Measurements from ENCODE around the gene ANKRD30A.

DNA sequence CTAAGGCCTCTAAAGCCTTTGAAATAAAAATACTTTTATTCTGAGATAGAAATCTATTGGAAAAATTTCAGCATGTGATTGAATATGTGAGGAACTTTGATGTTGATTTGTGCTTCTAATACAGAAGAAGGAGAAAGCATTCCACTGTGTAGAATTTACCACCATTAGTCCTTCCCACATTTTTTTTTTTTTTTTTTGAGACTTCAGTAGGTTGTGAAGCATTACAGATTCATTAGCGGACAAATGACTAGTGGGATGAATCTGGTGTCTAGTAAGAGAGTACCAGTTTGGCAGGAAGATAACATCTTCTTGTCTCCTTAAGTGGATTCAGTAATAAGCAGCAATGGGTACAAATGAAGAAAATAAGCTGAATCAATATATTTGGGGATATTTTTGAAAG lies 95.5 kb downstream of the ANKRD30A start:
- TF ChIP-seq POLR2A (IDR thresholded peaks at IDR 0.05) = no peak
- TF ChIP-seq, protein P1, sequence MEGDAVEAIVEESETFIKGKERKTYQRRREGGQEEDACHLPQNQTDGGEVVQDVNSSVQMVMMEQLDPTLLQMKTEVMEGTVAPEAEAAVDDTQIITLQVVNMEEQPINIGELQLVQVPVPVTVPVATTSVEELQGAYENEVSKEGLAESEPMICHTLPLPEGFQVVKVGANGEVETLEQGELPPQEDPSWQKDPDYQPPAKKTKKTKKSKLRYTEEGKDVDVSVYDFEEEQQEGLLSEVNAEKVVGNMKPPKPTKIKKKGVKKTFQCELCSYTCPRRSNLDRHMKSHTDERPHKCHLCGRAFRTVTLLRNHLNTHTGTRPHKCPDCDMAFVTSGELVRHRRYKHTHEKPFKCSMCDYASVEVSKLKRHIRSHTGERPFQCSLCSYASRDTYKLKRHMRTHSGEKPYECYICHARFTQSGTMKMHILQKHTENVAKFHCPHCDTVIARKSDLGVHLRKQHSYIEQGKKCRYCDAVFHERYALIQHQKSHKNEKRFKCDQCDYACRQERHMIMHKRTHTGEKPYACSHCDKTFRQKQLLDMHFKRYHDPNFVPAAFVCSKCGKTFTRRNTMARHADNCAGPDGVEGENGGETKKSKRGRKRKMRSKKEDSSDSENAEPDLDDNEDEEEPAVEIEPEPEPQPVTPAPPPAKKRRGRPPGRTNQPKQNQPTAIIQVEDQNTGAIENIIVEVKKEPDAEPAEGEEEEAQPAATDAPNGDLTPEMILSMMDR (IDR thresholded peaks at IDR 0.05) = no peak
- TF ChIP-seq POLR2AphosphoS5 (IDR thresholded peaks at IDR 0.05) = no peak
